ENCODE measurements around the gene SORCS2. TPM values are rescaled to one million over a fixed set of nuclear protein-coding genes. Genes with fewer than 3 reads are reported as not detected.
"Not testable (repeated sequence)": the region's sequence is repeated elsewhere in the genome, so short reads cannot be mapped to it uniquely, and the experiment has no call there.

SORCS2 gene
- total RNA-seq, 1 experiment from 2014 or later: not detected

DNA sequence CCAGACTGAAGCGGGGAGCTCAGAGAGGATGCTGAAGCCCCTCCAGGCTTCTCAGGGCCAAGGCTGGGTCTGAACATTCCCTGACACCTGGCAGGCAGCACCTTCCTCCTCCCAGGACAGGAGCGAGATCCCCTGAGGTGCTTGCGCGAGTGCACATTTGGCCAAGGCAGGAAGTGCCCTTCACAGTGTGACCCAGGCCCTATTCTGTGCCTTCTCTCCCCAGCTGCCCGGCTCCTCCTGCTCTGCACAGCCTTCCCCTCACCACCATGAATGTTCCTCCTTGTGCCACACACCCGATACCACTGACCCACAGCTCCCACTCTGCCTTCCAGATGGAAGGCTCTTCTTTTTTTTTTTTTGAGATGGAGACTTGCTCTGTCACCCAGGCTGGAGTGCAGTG is 259.5 kb downstream of the SORCS2 start:
- TF ChIP-seq, protein P1, sequence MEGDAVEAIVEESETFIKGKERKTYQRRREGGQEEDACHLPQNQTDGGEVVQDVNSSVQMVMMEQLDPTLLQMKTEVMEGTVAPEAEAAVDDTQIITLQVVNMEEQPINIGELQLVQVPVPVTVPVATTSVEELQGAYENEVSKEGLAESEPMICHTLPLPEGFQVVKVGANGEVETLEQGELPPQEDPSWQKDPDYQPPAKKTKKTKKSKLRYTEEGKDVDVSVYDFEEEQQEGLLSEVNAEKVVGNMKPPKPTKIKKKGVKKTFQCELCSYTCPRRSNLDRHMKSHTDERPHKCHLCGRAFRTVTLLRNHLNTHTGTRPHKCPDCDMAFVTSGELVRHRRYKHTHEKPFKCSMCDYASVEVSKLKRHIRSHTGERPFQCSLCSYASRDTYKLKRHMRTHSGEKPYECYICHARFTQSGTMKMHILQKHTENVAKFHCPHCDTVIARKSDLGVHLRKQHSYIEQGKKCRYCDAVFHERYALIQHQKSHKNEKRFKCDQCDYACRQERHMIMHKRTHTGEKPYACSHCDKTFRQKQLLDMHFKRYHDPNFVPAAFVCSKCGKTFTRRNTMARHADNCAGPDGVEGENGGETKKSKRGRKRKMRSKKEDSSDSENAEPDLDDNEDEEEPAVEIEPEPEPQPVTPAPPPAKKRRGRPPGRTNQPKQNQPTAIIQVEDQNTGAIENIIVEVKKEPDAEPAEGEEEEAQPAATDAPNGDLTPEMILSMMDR (IDR thresholded peaks at IDR 0.05; ENCODE audit: unreplicated experiment): no peak
- peaks cover 22% of the 10 kb centered on the region for H3K27me3 Mint-ChIP-seq (ENCODE audit: unreplicated experiment)
- H3K27ac Mint-ChIP-seq (ENCODE audit: unreplicated experiment): no peak overlapping the region
- H3K9me3 Mint-ChIP-seq (ENCODE audit: low read depth, unreplicated experiment): peaks cover 2% of the 10 kb centered on the region
- CTCF ChIA-PET: no interaction called here
- H3K4me3 Mint-ChIP-seq (ENCODE audit: low read depth, unreplicated experiment): no peak overlapping the region
- intact Hi-C loops (cut with micrococcal nuclease; ENCODE audit: unreplicated experiment): no loop called here
- no peaks in the 10 kb centered on the region for H3K4me1 Mint-ChIP-seq (ENCODE audit: low read depth, unreplicated experiment)
- BruUV-seq (replicated peaks): no TSS peak
- no peaks in the 10 kb centered on the region for H3K36me3 Mint-ChIP-seq (ENCODE audit: insufficient read depth, unreplicated experiment)
- DNase-seq: no peak

DNA sequence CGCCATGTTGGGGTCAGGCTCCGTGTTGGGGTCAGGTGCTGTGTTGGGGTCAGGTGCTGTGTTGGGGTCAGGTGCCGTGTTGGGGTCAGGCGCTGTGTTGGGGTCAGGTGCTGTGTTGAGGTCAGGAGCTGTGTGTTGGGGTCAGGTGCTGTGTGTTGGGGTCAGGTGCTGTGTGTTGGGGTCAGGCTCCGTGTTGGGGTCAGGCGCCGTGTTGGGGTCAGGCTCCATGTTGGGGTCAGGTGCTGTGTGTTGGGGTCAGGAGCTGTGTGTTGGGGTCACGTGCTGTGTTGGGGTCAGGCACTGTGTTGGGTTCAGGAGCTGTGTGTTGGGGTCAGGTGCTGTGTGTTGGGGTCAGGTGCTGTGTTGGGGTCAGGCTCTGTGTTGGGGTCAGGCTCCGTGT is 260.5 kb downstream of the SORCS2 start:
- H3K4me1 Mint-ChIP-seq (ENCODE audit: low read depth, unreplicated experiment); DNase-seq; H3K27ac Mint-ChIP-seq (ENCODE audit: unreplicated experiment); H3K4me3 Mint-ChIP-seq (ENCODE audit: low read depth, unreplicated experiment); BruUV-seq (replicated peaks); intact Hi-C loops (cut with micrococcal nuclease; ENCODE audit: unreplicated experiment); H3K9me3 Mint-ChIP-seq (ENCODE audit: low read depth, unreplicated experiment); H3K36me3 Mint-ChIP-seq (ENCODE audit: insufficient read depth, unreplicated experiment): not testable (repeated sequence)
- peaks cover 13% of the 10 kb centered on the region for H3K27me3 Mint-ChIP-seq (ENCODE audit: unreplicated experiment)
- CTCF ChIA-PET: interaction anchor here (0.8 kb wide), 1 partner anchor 115 kb away, joined by 7 read pairs; no protein-coding TSS in a partner anchor

DNA sequence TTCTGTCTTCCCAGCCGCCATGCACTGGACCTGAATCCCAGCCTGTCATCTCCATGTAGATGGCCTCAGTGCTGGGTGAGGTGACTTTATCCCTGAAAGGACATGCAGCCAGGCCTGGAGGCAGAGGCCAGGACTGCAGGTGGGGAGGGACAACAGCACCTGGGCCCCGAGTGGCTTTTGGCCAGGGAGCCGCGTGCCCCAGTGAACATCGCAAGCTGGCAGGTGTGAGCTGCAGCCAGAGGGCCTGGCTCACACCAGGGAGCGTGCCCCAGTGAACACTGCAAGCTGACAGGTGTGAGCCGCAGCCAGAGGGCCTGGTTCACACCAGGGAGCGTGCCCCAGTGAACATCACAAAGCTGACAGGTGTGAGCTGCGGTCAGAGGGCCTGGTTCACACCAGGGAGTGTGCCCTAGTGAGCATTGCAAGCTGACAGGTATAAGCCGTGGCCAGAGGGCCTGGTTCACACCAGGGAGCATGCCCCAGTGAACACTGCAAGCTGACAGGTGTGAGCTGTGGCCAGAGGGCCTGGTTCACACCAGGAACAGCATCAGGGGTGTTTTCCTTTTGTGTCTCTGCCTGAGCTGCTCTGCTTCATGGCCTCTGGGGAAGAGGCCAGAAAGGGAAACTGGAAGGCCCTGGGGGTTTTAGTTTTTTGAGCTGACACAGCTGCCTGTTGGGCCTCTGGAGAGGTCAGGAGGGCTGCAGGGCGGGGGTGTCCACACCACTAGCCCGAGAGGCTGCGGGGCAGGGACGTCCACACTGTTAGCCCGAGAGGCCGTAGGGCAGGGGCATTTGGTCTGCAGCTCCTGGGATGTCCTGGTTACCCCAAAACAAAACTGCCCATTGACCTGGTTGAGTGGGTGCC is 265.1 kb downstream of the SORCS2 start:
- Mint-ChIP-seq H3K9me3 (ENCODE audit: low read depth, unreplicated experiment) (peaks cover 2% of the 10 kb centered on the region), H3K4me3 (ENCODE audit: low read depth, unreplicated experiment) (no peak overlapping the region), H3K27ac (ENCODE audit: unreplicated experiment) (no peak overlapping the region), H3K4me1 (ENCODE audit: low read depth, unreplicated experiment) (no peaks in the 10 kb centered on the region), H3K27me3 (ENCODE audit: unreplicated experiment) (peaks cover 15% of the 10 kb centered on the region), H3K36me3 (ENCODE audit: insufficient read depth, unreplicated experiment) (no peaks in the 10 kb centered on the region)
- no TSS peak for BruUV-seq (replicated peaks)
- CTCF ChIA-PET: no interaction called here
- intact Hi-C loops (cut with micrococcal nuclease; ENCODE audit: unreplicated experiment): no loop called here
- TF ChIP-seq, protein P1 (IDR thresholded peaks at IDR 0.05; ENCODE audit: unreplicated experiment): no peak
- no peak for DNase-seq

DNA sequence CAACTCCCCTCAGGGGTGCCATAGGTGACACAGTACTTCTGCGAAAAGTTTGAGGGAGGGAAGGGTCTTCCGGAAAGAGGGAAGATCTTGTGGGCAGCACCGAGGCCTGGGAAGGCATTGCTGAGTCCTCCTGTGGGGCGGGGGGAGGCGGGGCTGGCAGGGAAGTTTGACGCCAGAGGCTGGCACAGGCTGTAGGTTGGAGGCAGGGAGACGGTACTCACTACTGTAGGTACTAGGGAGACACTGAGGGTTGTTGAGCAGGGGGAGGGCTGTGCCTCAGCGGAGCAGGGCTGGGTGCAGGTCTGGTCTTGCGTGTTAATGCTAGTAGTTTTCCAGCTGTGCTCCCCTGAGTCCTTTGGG is 265.7 kb downstream of the SORCS2 start:
- CTCF ChIA-PET: no interaction called here
- no peaks in the 10 kb centered on the region for H3K36me3 Mint-ChIP-seq (ENCODE audit: insufficient read depth, unreplicated experiment)
- H3K27ac Mint-ChIP-seq (ENCODE audit: unreplicated experiment): no peak overlapping the region
- H3K4me1 Mint-ChIP-seq (ENCODE audit: low read depth, unreplicated experiment): no peaks in the 10 kb centered on the region
- no peak overlapping the region for H3K4me3 Mint-ChIP-seq (ENCODE audit: low read depth, unreplicated experiment)
- H3K9me3 Mint-ChIP-seq (ENCODE audit: low read depth, unreplicated experiment): no peaks in the 10 kb centered on the region
- TF ChIP-seq, protein P1 (IDR thresholded peaks at IDR 0.05; ENCODE audit: unreplicated experiment): no peak
- no TSS peak for BruUV-seq (replicated peaks)
- DNase-seq: no peak
- peaks cover 15% of the 10 kb centered on the region for H3K27me3 Mint-ChIP-seq (ENCODE audit: unreplicated experiment)
- intact Hi-C loops (cut with micrococcal nuclease; ENCODE audit: unreplicated experiment): no loop called here

DNA sequence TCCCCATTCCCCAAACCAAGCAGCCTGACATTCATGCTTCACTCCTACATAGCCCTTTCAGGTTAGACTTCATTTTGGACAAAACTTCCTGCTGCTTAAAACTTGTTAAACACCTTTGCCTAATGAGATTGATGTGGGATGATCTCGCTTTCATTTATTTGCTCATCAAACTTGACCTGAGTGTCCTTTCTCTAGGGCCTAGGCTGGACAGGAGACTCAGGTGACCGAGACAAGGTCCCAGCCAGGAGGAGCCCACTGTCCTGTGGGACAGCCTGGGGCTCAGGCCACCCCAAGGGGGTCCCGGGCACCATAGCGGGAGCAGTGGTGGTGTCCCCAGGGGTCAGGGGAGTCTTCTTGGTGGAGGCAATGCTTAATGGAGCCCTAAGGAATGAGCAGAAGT is 266.1 kb downstream of the SORCS2 start:
- H3K4me1 Mint-ChIP-seq (ENCODE audit: low read depth, unreplicated experiment): no peaks in the 10 kb centered on the region
- intact Hi-C loops (cut with micrococcal nuclease; ENCODE audit: unreplicated experiment): no loop called here
- H3K36me3 Mint-ChIP-seq (ENCODE audit: insufficient read depth, unreplicated experiment): no peaks in the 10 kb centered on the region
- no peak overlapping the region for H3K27ac Mint-ChIP-seq (ENCODE audit: unreplicated experiment)
- TF ChIP-seq, protein P1 (IDR thresholded peaks at IDR 0.05; ENCODE audit: unreplicated experiment): no peak
- H3K27me3 Mint-ChIP-seq (ENCODE audit: unreplicated experiment): peaks cover 15% of the 10 kb centered on the region
- DNase-seq: no peak
- BruUV-seq (replicated peaks): no TSS peak
- CTCF ChIA-PET: no interaction called here
- no peak overlapping the region for H3K4me3 Mint-ChIP-seq (ENCODE audit: low read depth, unreplicated experiment)
- no peaks in the 10 kb centered on the region for H3K9me3 Mint-ChIP-seq (ENCODE audit: low read depth, unreplicated experiment)
